Fibroblast of lung (primary cell): ENCODE results near the gene DCST2. TPM values are rescaled to one million over a fixed set of nuclear protein-coding genes. Genes with fewer than 3 reads are reported as not detected.

ENCODE experiments used
- DNase-seq, 2 donors: peaks; one replicate each; pipeline versions ENCODE4 v3.0.0 to v3.0.0-alpha.2; 2010; ENCODE audit warnings: low read depth in 2 of 2
- H2AFZ ChIP-seq: 2 replicates; pipeline ENCODE4 v1.5.1; 2012; ENCODE audit warnings: low read length, control low read depth, inconsistent platforms
- H3K27ac ChIP-seq: 2 replicates; pipeline ENCODE4 v1.5.1; 2011; ENCODE audit warnings: low read length, control low read depth; ENCODE audit not compliant: insufficient read depth
- H3K27me3 ChIP-seq: 2 replicates; pipeline ENCODE4 v1.5.1; 2011; ENCODE audit warnings: mild to moderate bottlenecking, low read length; ENCODE audit not compliant: control insufficient read depth, insufficient read depth
- H3K36me3 ChIP-seq: 2 replicates; pipeline ENCODE4 v1.5.1; 2011; ENCODE audit warnings: low read length; ENCODE audit not compliant: control insufficient read depth, insufficient read depth
- H3K4me1 ChIP-seq: 2 replicates; pipeline ENCODE4 v1.5.1; 2011; ENCODE audit warnings: low read length; ENCODE audit not compliant: control insufficient read depth, insufficient read depth; ENCODE audit errors: extremely low read depth
- H3K4me2 ChIP-seq: 2 replicates; pipeline ENCODE4 v1.5.1; 2011; ENCODE audit warnings: low read length, control low read depth; ENCODE audit not compliant: insufficient read depth; ENCODE audit errors: extremely low read depth
- H3K4me3 ChIP-seq, 4 experiments: fragments of 200-600 bp in 1 of 4; sonication (generic) in 1 of 4; replicated peaks in 1 of 4; 2 replicates each; pipeline ENCODE4 v1.5.1; 2011 to 2016; ENCODE audit warnings: low read length in 4 of 4, low read depth in 3 of 4, mild to moderate bottlenecking in 3 of 4, control low read depth in 2 of 4, inconsistent platforms in 1 of 4, mixed read lengths in 1 of 4; ENCODE audit not compliant: insufficient read depth in 1 of 4; ENCODE audit errors: control extremely low read depth in 1 of 4
- H3K79me2 ChIP-seq: 2 replicates; pipeline ENCODE4 v1.5.1; 2012; ENCODE audit warnings: mild to moderate bottlenecking, low read length, inconsistent platforms; ENCODE audit not compliant: control insufficient read depth, insufficient read depth
- H3K9ac ChIP-seq: 2 replicates; pipeline ENCODE4 v1.5.1; 2011; ENCODE audit warnings: mild to moderate bottlenecking, low read length, control low read depth; ENCODE audit not compliant: insufficient read depth
- H3K9me3 ChIP-seq: 2 replicates; pipeline ENCODE4 v1.5.1; 2012; ENCODE audit warnings: low read depth, low read length; ENCODE audit not compliant: control insufficient read depth, insufficient read depth
- H4K20me1 ChIP-seq: 2 replicates; pipeline ENCODE4 v1.5.1; 2011; ENCODE audit warnings: low read length; ENCODE audit not compliant: control insufficient read depth, insufficient read depth; ENCODE audit errors: extremely low read depth
- EZH2 ChIP-seq: IDR thresholded peaks from 2 replicates; pipeline ENCODE4 v1.5.1; 2012; ENCODE audit warnings: low read length, control low read depth, mild to moderate bottlenecking; ENCODE audit errors: missing control alignments
- polyA plus RNA-seq, 2 donors: library from polyadenylated mRNA; depleted of rRNA in 1 of 2; stranded (reverse) in 1 of 2; unstranded in 1 of 2; fragments of >200 nt; gene quantifications; 2 replicates each; pipeline ENCODE4 v1.2.1, GENCODE V29; 2011 to 2012; ENCODE audit warnings: missing spikeins in 1 of 2
- total RNA-seq: library from RNA; depleted of rRNA; stranded (reverse); fragments of >200 nt; gene quantifications from 2 replicates; pipeline ENCODE4 v1.2.1, GENCODE V29; 2014
- TF ChIP-seq, protein P1 (sequence below), 2 donors: IDR thresholded peaks in 1 of 2; conservative IDR thresholded peaks in 1 of 2; 1 replicate in 1 of 2; 2 replicates in 1 of 2; pipeline ENCODE4 v1.5.1; 2011 to 2012; ENCODE audit warnings: low read length in 2 of 2, control low read depth in 1 of 2, inconsistent platforms in 1 of 2, low read depth in 1 of 2, mild to moderate bottlenecking in 1 of 2

Gene DCST2
- total and polyA plus RNA-seq, 2 donors (not counting 1 experiment from before 2014, with no cell fraction given), result 0.06 to 0.17 TPM

DNA sequence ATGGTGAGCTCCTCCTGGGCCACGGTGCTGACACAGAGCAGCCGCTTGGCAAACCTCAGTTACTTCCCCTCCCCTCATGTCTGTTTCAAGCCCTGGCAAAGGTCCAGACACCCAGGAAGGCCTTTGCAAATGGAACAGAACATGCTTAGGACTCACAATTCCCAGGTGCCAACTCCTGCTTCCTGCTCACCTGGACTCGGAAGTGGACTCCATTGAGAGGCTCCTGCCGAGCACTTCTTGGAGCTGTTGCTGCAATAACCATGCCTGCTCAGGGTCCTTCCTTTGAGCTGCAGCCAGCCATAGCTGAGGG, 10.7 kb downstream of the DCST2 start:
- H3K79me2 ChIP-seq, result no peaks in the 10 kb centered on the region
- no peaks in the 10 kb centered on the region for H3K27me3 ChIP-seq
- H3K4me2 ChIP-seq, result no peak overlapping the region
- H3K4me1 ChIP-seq, result peaks cover 10% of the 10 kb centered on the region
- no peaks in the 10 kb centered on the region for H3K36me3 ChIP-seq
- no peak for DNase-seq
- TF ChIP-seq, protein P1, sequence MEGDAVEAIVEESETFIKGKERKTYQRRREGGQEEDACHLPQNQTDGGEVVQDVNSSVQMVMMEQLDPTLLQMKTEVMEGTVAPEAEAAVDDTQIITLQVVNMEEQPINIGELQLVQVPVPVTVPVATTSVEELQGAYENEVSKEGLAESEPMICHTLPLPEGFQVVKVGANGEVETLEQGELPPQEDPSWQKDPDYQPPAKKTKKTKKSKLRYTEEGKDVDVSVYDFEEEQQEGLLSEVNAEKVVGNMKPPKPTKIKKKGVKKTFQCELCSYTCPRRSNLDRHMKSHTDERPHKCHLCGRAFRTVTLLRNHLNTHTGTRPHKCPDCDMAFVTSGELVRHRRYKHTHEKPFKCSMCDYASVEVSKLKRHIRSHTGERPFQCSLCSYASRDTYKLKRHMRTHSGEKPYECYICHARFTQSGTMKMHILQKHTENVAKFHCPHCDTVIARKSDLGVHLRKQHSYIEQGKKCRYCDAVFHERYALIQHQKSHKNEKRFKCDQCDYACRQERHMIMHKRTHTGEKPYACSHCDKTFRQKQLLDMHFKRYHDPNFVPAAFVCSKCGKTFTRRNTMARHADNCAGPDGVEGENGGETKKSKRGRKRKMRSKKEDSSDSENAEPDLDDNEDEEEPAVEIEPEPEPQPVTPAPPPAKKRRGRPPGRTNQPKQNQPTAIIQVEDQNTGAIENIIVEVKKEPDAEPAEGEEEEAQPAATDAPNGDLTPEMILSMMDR (conservative IDR thresholded peaks at IDR 0.05 in 1 of 2, IDR thresholded peaks at IDR 0.05 in 1 of 2; ENCODE audit: low read depth in 1 of 2, low read length in 2 of 2), result no peak
- TF ChIP-seq EZH2, result no peak
- no peak overlapping the region for H3K9ac ChIP-seq
- H3K4me3 ChIP-seq, result no peak overlapping the region
- no peaks in the 10 kb centered on the region for H4K20me1 ChIP-seq
- H2AFZ ChIP-seq, result no peak overlapping the region
- no peaks in the 10 kb centered on the region for H3K9me3 ChIP-seq
- H3K27ac ChIP-seq, result no peak overlapping the region

DNA sequence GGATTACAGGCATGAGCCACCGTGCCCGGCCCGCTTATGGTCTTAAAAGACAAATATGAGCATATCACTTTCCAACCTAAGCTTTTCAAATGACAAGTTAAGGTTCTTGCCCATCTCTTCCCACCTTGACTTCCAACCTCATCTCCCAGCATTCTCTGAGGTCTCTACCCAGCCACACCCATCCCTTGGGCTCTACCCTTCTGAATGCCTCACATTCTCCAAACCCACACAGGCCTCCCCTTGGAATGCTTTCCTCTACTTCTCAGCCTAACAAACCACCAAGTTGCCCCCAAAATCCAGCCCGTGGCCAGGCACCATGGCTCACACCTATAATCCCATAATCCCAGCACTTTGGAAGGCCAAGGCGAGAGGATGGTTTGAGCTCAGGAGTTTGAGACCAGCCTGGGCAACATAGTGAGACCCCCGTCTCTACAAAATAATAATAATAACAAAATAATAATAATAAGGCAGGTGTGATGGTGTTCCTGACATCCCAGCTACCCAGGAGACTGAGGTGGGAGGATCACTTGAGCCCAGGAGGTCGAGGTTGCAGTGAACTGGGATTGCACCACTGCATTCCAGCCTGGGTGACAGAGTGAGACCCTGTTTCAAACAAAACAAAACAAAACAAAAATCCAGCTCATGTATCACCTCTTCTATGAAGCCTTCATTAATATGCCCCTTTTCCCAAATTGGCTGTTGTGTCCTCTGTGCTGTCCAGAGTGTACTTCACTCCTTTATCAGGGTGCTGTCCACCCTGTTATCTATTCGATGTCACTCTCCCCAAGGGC, 11.2 kb downstream of the DCST2 start:
- TF ChIP-seq, protein P1 (conservative IDR thresholded peaks at IDR 0.05 in 1 of 2, IDR thresholded peaks at IDR 0.05 in 1 of 2; ENCODE audit: low read depth in 1 of 2, low read length in 2 of 2), result no peak
- no peak for TF ChIP-seq EZH2
- H4K20me1 ChIP-seq, result no peaks in the 10 kb centered on the region
- H3K9me3 ChIP-seq, result no peaks in the 10 kb centered on the region
- no peak overlapping the region for H3K4me3 ChIP-seq
- no peak overlapping the region for H3K9ac ChIP-seq
- H3K4me1 ChIP-seq, result peaks cover 14% of the 10 kb centered on the region
- DNase-seq, result peak in 1 of 2 donors; percentile 16
- no peaks in the 10 kb centered on the region for H3K79me2 ChIP-seq
- no peak overlapping the region for H3K27ac ChIP-seq
- H3K36me3 ChIP-seq, result no peaks in the 10 kb centered on the region
- H2AFZ ChIP-seq, result no peak overlapping the region
- no peak overlapping the region for H3K4me2 ChIP-seq
- no peaks in the 10 kb centered on the region for H3K27me3 ChIP-seq

DNA sequence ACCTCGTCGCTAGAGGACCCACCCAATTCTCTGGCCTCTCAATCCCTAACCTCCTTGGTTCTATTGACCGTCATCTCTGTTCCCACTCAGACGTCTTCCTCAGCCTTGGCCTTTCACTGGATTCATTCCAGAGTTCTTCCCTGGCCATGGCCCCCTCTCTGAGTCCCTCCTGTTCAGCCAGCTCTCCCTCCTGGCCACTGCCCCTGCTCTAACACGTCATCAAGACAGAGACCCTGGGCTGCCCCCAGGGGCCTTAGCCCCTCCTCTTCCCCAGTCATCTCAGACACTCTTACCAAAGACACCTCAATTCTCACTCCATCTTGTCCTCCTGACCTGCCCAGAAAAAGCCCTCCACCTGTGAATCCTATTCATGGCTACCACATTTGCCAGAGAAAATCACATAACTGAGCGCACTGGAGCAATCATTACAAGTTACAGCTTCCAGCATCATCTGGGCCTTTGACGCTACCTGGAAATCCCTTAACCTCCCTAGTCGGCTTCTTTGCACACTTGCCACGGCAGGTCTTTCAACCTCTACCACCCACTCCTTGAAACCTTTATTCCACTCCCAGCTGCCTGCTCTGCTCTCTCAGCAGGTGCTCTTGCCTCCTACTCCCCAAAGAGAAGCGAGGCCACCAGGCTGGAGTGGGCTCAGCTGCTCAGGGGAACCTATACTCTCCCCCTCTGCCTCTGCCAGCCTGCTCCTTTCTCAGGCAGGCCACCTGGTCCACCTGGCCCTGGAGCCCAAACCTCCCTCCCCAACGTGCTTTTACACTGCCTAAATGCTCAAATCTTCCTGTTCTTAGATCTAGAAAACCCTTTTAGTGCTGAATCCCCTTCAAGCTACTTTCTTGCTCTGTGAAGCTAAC, 14.0 kb downstream of the DCST2 start:
- H3K79me2 ChIP-seq, result no peaks in the 10 kb centered on the region
- no peak overlapping the region for H3K4me3 ChIP-seq
- H3K27me3 ChIP-seq, result no peaks in the 10 kb centered on the region

More for the DNA sequence above, 14.0 kb downstream of the DCST2 start:
- peaks cover 7% of the 10 kb centered on the region for H3K36me3 ChIP-seq
- no peak overlapping the region for H2AFZ ChIP-seq
- H3K4me1 ChIP-seq, result peaks cover 14% of the 10 kb centered on the region
- H3K4me2 ChIP-seq, result no peak overlapping the region
- H4K20me1 ChIP-seq, result no peaks in the 10 kb centered on the region
- H3K9ac ChIP-seq, result no peak overlapping the region
- no peak for DNase-seq
- no peak for TF ChIP-seq EZH2
- TF ChIP-seq, protein P1 (conservative IDR thresholded peaks at IDR 0.05 in 1 of 2, IDR thresholded peaks at IDR 0.05 in 1 of 2; ENCODE audit: low read depth in 1 of 2, low read length in 2 of 2), result no peak
- H3K9me3 ChIP-seq, result no peaks in the 10 kb centered on the region
- no peak overlapping the region for H3K27ac ChIP-seq
